K562 (cell line): Measurements from ENCODE around the gene TYMP. TPM values are rescaled to one million over a fixed set of nuclear protein-coding genes. Genes with fewer than 3 reads are reported as not detected.

Source experiments
- ATF1 ChIP-seq, 2 experiments: fragments of 450-650 bp in 1 of 2; IDR thresholded peaks; 2 replicates each; pipeline ENCODE4 v1.6.1; 2016; ENCODE audit warnings: missing compliant biosample characterization in 1 of 2, missing genetic modification characterization in 1 of 2
- C11orf30 ChIP-seq: fragments of 450-650 bp; IDR thresholded peaks from 2 replicates; pipeline ENCODE4 v1.6.1; 2016; ENCODE audit warnings: low read depth, mild to moderate bottlenecking
- CEBPG ChIP-seq, 3 experiments: fragments of 200-800 bp in 1 of 3; sonication (Bioruptor generic) in 1 of 3; sonication (generic) in 1 of 3; formaldehyde crosslinking in 1 of 3; IDR thresholded peaks in 2 of 3; conservative IDR thresholded peaks in 1 of 3; 2 replicates each; pipeline versions ENCODE4 v1.6.1 to v1.8.0; 2016 to 2022; ENCODE audit warnings: missing compliant biosample characterization in 2 of 3, missing genetic modification characterization in 2 of 3, mild to moderate bottlenecking in 1 of 3, missing genetic modification reagents in 1 of 3
- CREB1 ChIP-seq, 2 experiments: sonication (generic) in 1 of 2; formaldehyde crosslinking in 1 of 2; IDR thresholded peaks; 2 replicates each; pipeline versions ENCODE4 v1.6.1 to v1.8.0; 2012 to 2022; ENCODE audit warnings: inconsistent platforms in 1 of 2, mild to moderate bottlenecking in 1 of 2, missing genetic modification reagents in 1 of 2, moderate library complexity in 1 of 2
- CTBP1 ChIP-seq: fragments of 450-650 bp; IDR thresholded peaks from 2 replicates; pipeline ENCODE4 v1.6.1; 2016; ENCODE audit warnings: borderline replicate concordance
- EP400 ChIP-seq: fragments of 450-650 bp; IDR thresholded peaks from 2 replicates; pipeline ENCODE4 v1.6.1; 2017; ENCODE audit warnings: antibody characterized with exemption, mild to moderate bottlenecking, moderate library complexity
- ERF ChIP-seq: fragments of 450-650 bp; formaldehyde crosslinking; IDR thresholded peaks from 2 replicates; pipeline ENCODE4 v1.4.0; 2020; ENCODE audit warnings: mild to moderate bottlenecking, mixed read lengths
- HDAC2 ChIP-seq: fragments of 450-650 bp; IDR thresholded peaks from 2 replicates; pipeline ENCODE4 v1.6.1; 2016; ENCODE audit warnings: mild to moderate bottlenecking
- KAT7 ChIP-seq: sonication (generic); formaldehyde crosslinking; IDR thresholded peaks from 2 replicates; pipeline ENCODE4 v1.8.0; 2022; ENCODE audit warnings: missing genetic modification reagents, mild to moderate bottlenecking, borderline replicate concordance
- KAT8 ChIP-seq: fragments of 450-650 bp; IDR thresholded peaks from 2 replicates; pipeline ENCODE4 v1.6.1; 2016; ENCODE audit warnings: low read depth, mild to moderate bottlenecking
- MTA3 ChIP-seq: fragments of 450-650 bp; formaldehyde crosslinking; IDR thresholded peaks from 2 replicates; pipeline ENCODE4 v1.6.1; 2017; ENCODE audit warnings: mild to moderate bottlenecking, borderline replicate concordance
- MYC ChIP-seq, 2 experiments: fragments of 250-450 bp in 1 of 2; sonication (Bioruptor Pico) in 1 of 2; IDR thresholded peaks; 2 replicates each; pipeline versions ENCODE4 v1.5.1 to v1.6.1; 2012 to 2021; ENCODE audit warnings: low read depth in 2 of 2, borderline replicate concordance in 1 of 2, improper control_type of control experiment in 1 of 2, low read length in 1 of 2, mild to moderate bottlenecking in 1 of 2, moderate library complexity in 1 of 2
- MYNN ChIP-seq, 2 experiments: sonication (generic); formaldehyde crosslinking in 1 of 2; IDR thresholded peaks; 2 replicates each; pipeline versions ENCODE4 v1.5.0 to v1.6.1; 2016 to 2020; ENCODE audit warnings: antibody characterized with exemption in 1 of 2, missing genetic modification reagents in 1 of 2
- NFYB ChIP-seq: IDR thresholded peaks from 2 replicates; pipeline ENCODE4 v1.6.1; 2011; ENCODE audit warnings: mild to moderate bottlenecking, moderate library complexity; ENCODE audit not compliant: insufficient read length; ENCODE audit errors: extremely low read depth
- POLR2AphosphoS2 ChIP-seq: IDR thresholded peaks from 2 replicates; pipeline ENCODE4 v1.6.1; 2012; ENCODE audit warnings: low read length, improper control_type of control experiment
- SNRNP70 ChIP-seq: fragments of 200-400 bp; formaldehyde crosslinking; optimal IDR thresholded peaks from 2 replicates; pipeline ENCODE3; 2017; ENCODE audit warnings: low read depth, low read length
- SREBF2 ChIP-seq: sonication (generic); formaldehyde crosslinking; IDR thresholded peaks from 2 replicates; pipeline ENCODE4 v1.4.0; 2020; ENCODE audit warnings: mild to moderate bottlenecking, missing genetic modification reagents
- SRF ChIP-seq, 2 experiments: fragments of 250-450, 450-650 bp in 1 of 2; sonication (Bioruptor Pico) in 1 of 2; sonication (generic) in 1 of 2; formaldehyde crosslinking; IDR thresholded peaks; 2 replicates each; pipeline versions ENCODE4 v1.5.0 to v1.5.1; 2020 to 2022; ENCODE audit warnings: mild to moderate bottlenecking in 1 of 2, missing genetic modification reagents in 1 of 2
- SRSF7 ChIP-seq: fragments of 200-400 bp; formaldehyde crosslinking; optimal IDR thresholded peaks from 2 replicates; pipeline ENCODE3; 2017; ENCODE audit warnings: mild to moderate bottlenecking, low read depth, low read length
- ZFX ChIP-seq: sonication (generic); formaldehyde crosslinking; IDR thresholded peaks from 2 replicates; pipeline ENCODE4 v1.8.0; 2022; ENCODE audit warnings: mild to moderate bottlenecking, missing genetic modification reagents, moderate library complexity
- ZNF146 ChIP-seq: IDR thresholded peaks from one replicate; pipeline ENCODE4 v1.6.1; 2018; ENCODE audit warnings: missing compliant biosample characterization; ENCODE audit not compliant: unreplicated experiment
- polyA plus RNA-seq, 8 experiments: library from polyadenylated mRNA; depleted of rRNA in 4 of 8; stranded (reverse) in 5 of 8; unstranded in 3 of 8; fragments of >200 nt; fragmentation: Nextera tagmentation in 2 of 8; fragmentation: Illumina TruSeq in 1 of 8; extraction: Ambion mirVana in 2 of 8; extraction: Trizol in 1 of 8; gene quantifications; 2 replicates each; pipeline versions ENCODE4 v1.2.1 to v1.2.3, GENCODE V29; 2011 to 2014; ENCODE audit warnings: inconsistent platforms in 1 of 8, missing spikeins in 1 of 8
- total RNA-seq, 7 experiments: library from RNA; depleted of rRNA in 6 of 7; stranded (reverse); fragments of >200 nt in 6 of 7; fragmentation: Illumina TruSeq in 2 of 7; extraction: Trizol in 2 of 7; gene quantifications; 2 replicates each; pipeline versions ENCODE4 v1.2.1 to v1.2.3, GENCODE V29; 2011 to 2021; ENCODE audit warnings: low replicate concordance in 1 of 7
- TF ChIP-seq, protein P1 (sequence below), 2 experiments: fragments of 250-450 bp in 1 of 2; fragments of 450-650 bp in 1 of 2; sonication (Bioruptor Pico) in 1 of 2; IDR thresholded peaks; 2 replicates each; pipeline versions ENCODE4 v1.6.1 to v1.8.0; 2016 to 2021; ENCODE audit warnings: mild to moderate bottlenecking in 2 of 2, moderate library complexity in 2 of 2, missing compliant biosample characterization in 1 of 2, missing genetic modification characterization in 1 of 2
- TF ChIP-seq, protein P2 (sequence below): fragments of 450-650 bp; conservative IDR thresholded peaks from 2 replicates; pipeline ENCODE4 v1.6.1; 2016; ENCODE audit warnings: missing genetic modification characterization, low read depth, mild to moderate bottlenecking, control low read depth, missing compliant biosample characterization
- TF ChIP-seq, protein P3 (sequence below): IDR thresholded peaks from 2 replicates; pipeline ENCODE4 v1.6.1; 2011; ENCODE audit not compliant: insufficient read length; ENCODE audit errors: extremely low read depth

TYMP gene
- total and polyA plus RNA-seq, 9 of the 15 experiments (the other 6 are each of a cell fraction or from before 2014, with no cell fraction given): 0.03 to 4.0 (median 2.4) TPM; not detected in 4

DNA sequence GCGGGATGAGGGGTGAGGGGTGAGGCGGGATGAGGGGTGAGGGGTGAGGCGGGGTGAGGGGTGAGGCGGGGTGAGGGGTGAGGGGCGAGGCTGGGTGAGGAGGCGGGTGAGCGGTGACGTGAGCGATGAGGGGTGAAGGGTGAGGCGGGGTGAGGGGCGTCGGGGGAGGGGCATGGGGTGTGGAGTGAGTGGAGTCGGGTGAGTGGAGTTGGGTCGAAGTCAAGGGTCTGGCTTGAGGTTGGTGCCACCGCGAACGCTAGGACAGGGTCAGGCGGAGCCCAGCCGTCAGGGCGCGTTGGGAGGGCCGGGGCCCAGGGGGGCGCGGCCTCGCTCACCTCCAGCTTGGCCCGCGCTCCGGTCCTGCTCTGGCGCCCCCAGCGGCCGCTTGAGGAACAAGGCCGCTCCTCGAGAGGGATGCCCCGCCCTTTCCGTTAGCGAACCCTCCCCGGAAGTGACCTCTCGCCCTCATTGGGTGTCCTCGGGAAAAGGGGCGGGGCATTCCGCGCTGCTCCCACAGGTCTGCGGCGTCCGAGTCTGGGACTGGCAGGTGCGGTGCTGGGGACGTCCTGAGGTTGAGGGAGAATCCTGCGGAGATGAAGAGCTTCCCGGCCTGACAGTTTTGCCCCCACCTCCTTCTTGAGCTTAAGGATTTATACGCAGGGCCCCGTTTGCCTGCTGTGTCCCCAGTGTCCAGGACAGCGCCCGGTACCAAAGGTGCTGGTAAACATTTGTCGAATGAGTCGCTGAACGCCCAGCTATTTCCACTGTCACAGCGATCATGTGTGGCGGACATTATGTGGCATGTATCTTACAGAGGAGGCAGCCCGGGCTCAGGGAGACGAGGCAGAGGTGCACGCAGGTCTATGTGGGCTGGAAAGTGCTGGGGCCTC is 33.0 kb upstream of the TYMP start, which contains the start of gene SYCE3 (continued):
- TF ChIP-seq EP400 (peak; percentile 40; the same call in 1 of the 2 replicates), MTA3 (peak; percentile 68; the same call in 1 of the 2 replicates), SNRNP70 (no peak), CTBP1 (peak; percentile 76), SREBF2 (CRISPR knock-in tag) (no peak), ZNF146 (CRISPR knock-in tag) (no peak), C11orf30 (no peak), MYC (IDR thresholded peaks at IDR 0.05; ENCODE audit: low read depth, low read length) (peak; percentile 62), MYC (CRISPR knock-in tag; IDR thresholded peaks at IDR 0.05; ENCODE audit: borderline replicate concordance, low read depth) (no peak), KAT8 (no peak), HDAC2 (no peak), CEBPG (CRISPR knock-in tag; IDR thresholded peaks at IDR 0.05) (no peak), CEBPG (tag; conservative IDR thresholded peaks at IDR 0.05 in 1 of 2, IDR thresholded peaks at IDR 0.05 in 1 of 2) (no peak), NFYB (peak; percentile 42), SRSF7 (no peak), CREB1 (IDR thresholded peaks at IDR 0.05) (no peak), CREB1 (CRISPR knock-in tag; IDR thresholded peaks at IDR 0.05) (0 out of 2 replicates have a peak, but pooled peaks have one; percentile 41), KAT7 (CRISPR knock-in tag) (no peak), SRF (CRISPR knock-in tag; IDR thresholded peaks at IDR 0.05) (peak in 1 of 2 experiments; percentile 83; a peak in 2 of 4 replicates), ERF (CRISPR knock-in tag) (no peak), ZFX (CRISPR knock-in tag) (peak; percentile 63), MYNN (IDR thresholded peaks at IDR 0.05) (no peak), MYNN (CRISPR knock-in tag; IDR thresholded peaks at IDR 0.05) (no peak), POLR2AphosphoS2 (no peak), ATF1 (CRISPR knock-in tag; IDR thresholded peaks at IDR 0.05) (no peak; the same call in 1 of the 2 replicates), ATF1 (tag; IDR thresholded peaks at IDR 0.05) (peak; percentile 53)
- TF ChIP-seq, protein P1, sequence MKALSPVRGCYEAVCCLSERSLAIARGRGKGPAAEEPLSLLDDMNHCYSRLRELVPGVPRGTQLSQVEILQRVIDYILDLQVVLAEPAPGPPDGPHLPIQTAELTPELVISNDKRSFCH (CRISPR knock-in tag; IDR thresholded peaks at IDR 0.05): no peak
- TF ChIP-seq, protein P1 (tag; IDR thresholded peaks at IDR 0.05): no peak
- TF ChIP-seq, protein P2, sequence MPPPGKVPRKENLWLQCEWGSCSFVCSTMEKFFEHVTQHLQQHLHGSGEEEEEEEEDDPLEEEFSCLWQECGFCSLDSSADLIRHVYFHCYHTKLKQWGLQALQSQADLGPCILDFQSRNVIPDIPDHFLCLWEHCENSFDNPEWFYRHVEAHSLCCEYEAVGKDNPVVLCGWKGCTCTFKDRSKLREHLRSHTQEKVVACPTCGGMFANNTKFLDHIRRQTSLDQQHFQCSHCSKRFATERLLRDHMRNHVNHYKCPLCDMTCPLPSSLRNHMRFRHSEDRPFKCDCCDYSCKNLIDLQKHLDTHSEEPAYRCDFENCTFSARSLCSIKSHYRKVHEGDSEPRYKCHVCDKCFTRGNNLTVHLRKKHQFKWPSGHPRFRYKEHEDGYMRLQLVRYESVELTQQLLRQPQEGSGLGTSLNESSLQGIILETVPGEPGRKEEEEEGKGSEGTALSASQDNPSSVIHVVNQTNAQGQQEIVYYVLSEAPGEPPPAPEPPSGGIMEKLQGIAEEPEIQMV (tag): no peak
- TF ChIP-seq, protein P3, sequence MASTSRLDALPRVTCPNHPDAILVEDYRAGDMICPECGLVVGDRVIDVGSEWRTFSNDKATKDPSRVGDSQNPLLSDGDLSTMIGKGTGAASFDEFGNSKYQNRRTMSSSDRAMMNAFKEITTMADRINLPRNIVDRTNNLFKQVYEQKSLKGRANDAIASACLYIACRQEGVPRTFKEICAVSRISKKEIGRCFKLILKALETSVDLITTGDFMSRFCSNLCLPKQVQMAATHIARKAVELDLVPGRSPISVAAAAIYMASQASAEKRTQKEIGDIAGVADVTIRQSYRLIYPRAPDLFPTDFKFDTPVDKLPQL: no peak
